Measurements from ENCODE around the gene CNBD2.

GRCh38 chr20:36010825-36011224, 42.4 kb downstream of the CNBD2 start:
- TF ChIP-seq POLR2A (IDR thresholded peaks at IDR 0.05): no peak
- no peak for TF ChIP-seq CTCF (IDR thresholded peaks at IDR 0.05)
- TF ChIP-seq POLR2AphosphoS5 (IDR thresholded peaks at IDR 0.05): no peak
